22Rv1 (cell line): ENCODE measurements around the gene C16orf96.
A peak's percentile ranks its signal among the peaks of the same experiment; 100 is the strongest.

Experiments used
- H3K27ac ChIP-seq: fragments of 450-650 bp; 2 replicates; pipeline ENCODE4 v1.5.1; 2017
- ZFX ChIP-seq: fragments of 450-650 bp; IDR thresholded peaks from 2 replicates; pipeline ENCODE4 v1.6.1; 2017; ENCODE audit warnings: antibody characterized with exemption, borderline replicate concordance
- TF ChIP-seq, protein P1 (sequence below): fragments of 450-650 bp; IDR thresholded peaks from 2 replicates; pipeline ENCODE4 v1.5.1; 2017; ENCODE audit warnings: mild to moderate bottlenecking

C16orf96 gene

DNA sequence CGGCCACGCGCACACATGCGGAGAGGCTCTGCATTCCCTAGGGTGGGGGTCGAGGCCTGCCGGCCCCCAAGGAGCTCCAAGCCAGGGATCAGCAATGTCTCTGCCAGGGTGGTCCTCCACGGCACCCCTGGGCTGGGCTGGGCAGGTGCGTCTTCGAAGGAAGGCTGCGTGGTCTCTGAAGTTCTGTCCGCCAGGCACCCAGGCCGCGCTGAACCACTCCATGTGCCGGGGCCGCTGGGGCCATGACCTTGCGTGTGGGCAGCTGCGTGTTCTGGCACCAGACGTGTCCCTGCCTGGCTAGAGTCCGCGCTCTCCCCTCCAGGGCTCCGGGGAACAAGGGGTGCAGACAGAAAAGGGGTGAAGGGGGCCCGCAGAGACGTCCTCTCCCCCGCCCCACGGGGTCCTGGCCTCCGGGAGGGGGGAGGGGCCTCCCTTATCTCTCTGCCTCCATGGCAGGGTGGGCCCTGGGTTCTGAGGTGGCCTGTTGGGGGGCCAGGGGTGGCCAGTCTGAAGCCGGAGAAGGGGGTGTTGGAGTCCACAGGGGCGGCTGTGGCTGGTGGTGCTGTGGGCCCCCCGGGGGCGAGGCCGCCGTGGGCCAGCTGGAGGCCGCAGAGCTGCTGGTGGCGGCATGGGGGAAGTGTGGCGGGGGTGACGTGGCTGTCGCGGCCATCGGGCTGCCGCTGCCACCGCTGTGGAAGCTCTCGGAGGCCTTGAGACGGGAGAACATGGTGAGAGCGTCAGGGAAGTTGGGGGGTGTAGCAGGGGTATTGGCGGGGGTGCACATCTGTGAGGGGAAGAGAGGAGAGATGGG is 53.3 kb downstream of the C16orf96 start:
- H3K27ac ChIP-seq, result no peak overlapping the region
- TF ChIP-seq ZFX, result no peak
- TF ChIP-seq, protein P1, sequence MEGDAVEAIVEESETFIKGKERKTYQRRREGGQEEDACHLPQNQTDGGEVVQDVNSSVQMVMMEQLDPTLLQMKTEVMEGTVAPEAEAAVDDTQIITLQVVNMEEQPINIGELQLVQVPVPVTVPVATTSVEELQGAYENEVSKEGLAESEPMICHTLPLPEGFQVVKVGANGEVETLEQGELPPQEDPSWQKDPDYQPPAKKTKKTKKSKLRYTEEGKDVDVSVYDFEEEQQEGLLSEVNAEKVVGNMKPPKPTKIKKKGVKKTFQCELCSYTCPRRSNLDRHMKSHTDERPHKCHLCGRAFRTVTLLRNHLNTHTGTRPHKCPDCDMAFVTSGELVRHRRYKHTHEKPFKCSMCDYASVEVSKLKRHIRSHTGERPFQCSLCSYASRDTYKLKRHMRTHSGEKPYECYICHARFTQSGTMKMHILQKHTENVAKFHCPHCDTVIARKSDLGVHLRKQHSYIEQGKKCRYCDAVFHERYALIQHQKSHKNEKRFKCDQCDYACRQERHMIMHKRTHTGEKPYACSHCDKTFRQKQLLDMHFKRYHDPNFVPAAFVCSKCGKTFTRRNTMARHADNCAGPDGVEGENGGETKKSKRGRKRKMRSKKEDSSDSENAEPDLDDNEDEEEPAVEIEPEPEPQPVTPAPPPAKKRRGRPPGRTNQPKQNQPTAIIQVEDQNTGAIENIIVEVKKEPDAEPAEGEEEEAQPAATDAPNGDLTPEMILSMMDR, result no peak

GRCh38 chr16:4610011-4611005 is 54.2 kb downstream of the C16orf96 start:
- H3K27ac ChIP-seq, result no peak overlapping the region
- TF ChIP-seq ZFX, result no peak
- TF ChIP-seq, protein P1, result no peak

DNA sequence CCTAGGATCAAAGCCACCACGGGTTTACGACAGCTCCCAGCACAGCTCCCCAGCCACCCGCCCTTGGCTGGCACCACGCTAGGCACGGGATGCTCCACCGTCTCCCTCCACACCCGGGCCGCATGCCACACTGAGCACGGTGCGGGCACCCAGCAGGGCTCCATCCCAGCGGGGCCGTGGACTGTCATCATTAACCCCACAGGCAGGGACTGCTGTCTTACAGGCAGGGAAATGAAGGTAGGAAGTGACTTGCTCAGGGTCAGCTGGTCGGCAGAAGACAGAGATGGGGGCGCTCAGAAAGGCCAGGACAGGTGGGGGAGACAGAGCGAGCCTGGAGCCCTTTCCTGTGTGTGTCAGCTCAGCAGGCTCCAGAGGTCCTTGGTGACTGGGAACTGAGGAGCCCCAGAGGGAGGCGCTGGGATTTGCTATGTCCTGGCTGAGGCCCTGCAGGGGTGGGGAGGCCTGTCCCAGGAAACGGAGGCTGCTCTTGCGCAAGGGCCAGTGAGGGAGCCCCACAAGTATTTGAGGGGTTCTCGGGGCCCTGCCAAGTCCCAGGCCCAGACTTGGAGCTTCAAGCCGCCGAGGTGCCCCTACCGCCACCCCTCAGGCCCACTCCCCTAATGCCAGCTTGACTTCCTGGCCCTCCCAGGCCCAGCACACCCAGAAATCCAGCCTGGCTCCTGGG is 55.3 kb downstream of the C16orf96 start:
- TF ChIP-seq, protein P1, result no peak
- TF ChIP-seq ZFX, result no peak
- no peak overlapping the region for H3K27ac ChIP-seq

DNA sequence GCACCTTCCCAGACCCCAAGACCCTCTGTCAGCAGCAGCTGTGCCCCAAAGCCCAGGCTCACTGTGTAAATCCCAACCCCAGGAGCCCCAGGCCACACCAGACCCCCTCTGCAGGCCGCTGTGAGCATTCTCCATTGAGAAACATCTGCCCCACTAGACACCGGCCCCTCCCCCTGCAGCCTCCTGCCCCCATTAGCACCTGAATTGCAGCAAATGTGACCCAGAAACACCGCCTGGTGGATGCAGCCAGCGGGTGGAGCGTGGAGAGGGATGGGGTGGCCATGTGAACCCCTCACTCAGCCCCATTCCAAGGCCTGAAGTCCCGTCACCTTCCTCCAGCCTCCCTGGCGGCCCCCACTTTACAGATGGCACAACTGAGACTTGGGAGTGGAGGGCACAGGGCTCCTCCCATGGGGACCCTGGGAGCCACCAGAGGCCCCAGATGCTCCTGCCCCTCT is 56.4 kb downstream of the C16orf96 start:
- no peak for TF ChIP-seq ZFX
- TF ChIP-seq, protein P1, result no peak
- H3K27ac ChIP-seq, result peak overlapping the region; percentile 97

- TF ChIP-seq, protein P1, result no peak
- TF ChIP-seq ZFX, result no peak
- H3K27ac ChIP-seq, result peak overlapping the region; percentile 97
Measured at GRCh38 chr16:4612977-4613635, 57.0 kb downstream of the C16orf96 start.

GRCh38 chr16:4613636-4614570 is 57.8 kb downstream of the C16orf96 start:
- H3K27ac ChIP-seq, result peak overlapping the region; percentile 97

More at GRCh38 chr16:4613636-4614570, 57.8 kb downstream of the C16orf96 start:
- TF ChIP-seq, protein P1, result no peak
- no peak for TF ChIP-seq ZFX
